Memory B cell (primary cell): ENCODE measurements around the gene SFXN5.

Experiments used
- ATAC-seq: fragments of 150-1000 bp; cut with Tn5 transposase; 2 replicates; pipeline ENCODE4 v1.10.0; 2021; ENCODE audit warnings: low read depth, mild to moderate bottlenecking, moderate library complexity
- DNase-seq, 2 donors: peaks; one replicate each; pipeline ENCODE4 v3.0.0; 2022; ENCODE audit warnings: low spot score in 2 of 2
- H3K27ac Mint-ChIP-seq: one replicate; pipeline ENCODE4 v1.8.0; 2022; ENCODE audit warnings: mild to moderate bottlenecking, moderate library complexity, mixed read lengths
- H3K27me3 Mint-ChIP-seq: one replicate; pipeline ENCODE4 v1.8.0; 2022; ENCODE audit warnings: mixed read lengths
- H3K36me3 Mint-ChIP-seq: one replicate; pipeline ENCODE4 v1.8.0; 2022; ENCODE audit warnings: mild to moderate bottlenecking, mixed read lengths
- H3K4me1 Mint-ChIP-seq: one replicate; pipeline ENCODE4 v1.8.0; 2022; ENCODE audit warnings: mixed read lengths
- H3K4me3 Mint-ChIP-seq: one replicate; pipeline ENCODE4 v1.8.0; 2022; ENCODE audit warnings: mild to moderate bottlenecking, moderate library complexity, mixed read lengths
- H3K9me3 Mint-ChIP-seq: one replicate; pipeline ENCODE4 v1.8.0; 2022; ENCODE audit warnings: mixed read lengths

The SFXN5 gene

DNA sequence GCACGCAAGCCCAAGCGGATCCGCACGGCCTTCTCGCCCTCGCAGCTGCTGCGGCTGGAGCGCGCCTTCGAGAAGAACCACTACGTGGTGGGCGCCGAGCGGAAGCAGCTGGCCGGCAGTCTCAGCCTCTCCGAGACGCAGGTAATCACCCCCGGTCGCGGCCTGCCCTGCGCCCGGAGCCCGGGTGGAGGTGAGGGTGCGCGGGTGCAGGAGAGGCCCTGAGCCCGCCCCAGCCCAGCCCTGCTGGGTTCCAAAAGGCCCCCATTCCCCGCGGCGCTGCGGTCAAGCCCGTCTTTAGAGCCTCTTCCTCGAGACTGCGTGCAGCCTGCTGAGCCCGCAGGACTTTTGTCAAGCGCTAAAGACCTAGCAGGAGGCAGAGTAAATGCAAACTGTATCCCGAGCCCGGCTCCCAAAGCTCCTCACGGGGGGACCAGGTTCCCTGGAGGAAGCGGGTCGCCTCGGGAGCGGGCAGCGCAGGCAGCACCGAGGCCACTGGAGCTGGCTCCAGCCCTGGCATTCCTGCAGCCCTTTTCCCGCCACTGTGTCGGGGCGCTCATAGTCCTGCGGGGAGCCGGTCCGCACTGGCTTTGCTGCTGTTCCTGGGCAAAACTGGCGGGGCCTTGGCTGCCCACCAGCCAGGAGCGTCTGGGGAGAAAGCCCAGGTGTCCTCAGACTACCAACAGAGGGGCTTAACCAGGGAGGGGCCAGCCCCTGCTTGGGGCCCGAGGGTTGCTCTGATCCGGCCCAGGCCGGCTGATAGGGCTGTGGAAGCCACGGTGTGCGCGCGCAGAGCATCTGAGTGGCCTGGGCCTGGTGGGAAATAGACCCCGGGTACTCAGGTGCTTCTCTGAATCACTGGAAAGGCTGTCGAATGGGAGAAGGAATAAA is 146.9 kb downstream of the SFXN5 start:
- peaks cover 4% of the 10 kb centered on the region for H3K4me1 Mint-ChIP-seq
- peaks cover 21% of the 10 kb centered on the region for H3K27me3 Mint-ChIP-seq
- DNase-seq (no peak), ATAC-seq (peak; percentile 26)
- H3K36me3 Mint-ChIP-seq, result no peaks in the 10 kb centered on the region
- no peaks in the 10 kb centered on the region for H3K9me3 Mint-ChIP-seq
- no peak overlapping the region for H3K27ac Mint-ChIP-seq
- H3K4me3 Mint-ChIP-seq, result no peak overlapping the region

DNA sequence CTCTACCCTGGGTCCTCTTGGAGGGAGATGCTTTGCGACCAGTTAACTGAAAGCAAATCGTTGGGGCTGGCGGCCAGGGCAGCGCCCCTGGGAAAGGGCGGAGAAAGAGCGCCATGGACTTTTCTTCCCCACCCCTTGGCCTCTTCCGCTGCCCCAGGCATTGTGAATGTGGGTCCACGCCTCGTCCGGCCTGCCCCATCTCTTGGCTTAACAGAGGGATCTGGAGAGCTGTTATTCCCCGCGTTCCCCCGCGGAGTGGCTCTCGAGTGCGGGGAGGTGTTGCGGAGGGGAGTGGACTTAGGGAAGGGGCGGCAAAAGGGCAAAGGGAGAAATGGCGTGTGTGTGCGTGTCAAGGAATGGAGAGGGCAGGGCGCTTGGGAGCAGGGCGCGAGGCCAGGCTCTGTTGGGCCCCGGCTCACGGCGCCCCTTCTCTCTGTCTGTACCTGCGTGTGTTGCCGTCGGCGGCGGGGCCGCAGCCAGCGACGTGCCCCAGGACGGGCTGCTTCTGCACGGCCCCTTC is 147.6 kb downstream of the SFXN5 start:
- ATAC-seq (no peak), DNase-seq (no peak)
- Mint-ChIP-seq H3K27ac (no peak overlapping the region), H3K4me3 (no peak overlapping the region), H3K27me3 (peaks cover 21% of the 10 kb centered on the region), H3K36me3 (no peaks in the 10 kb centered on the region), H3K4me1 (peaks cover 4% of the 10 kb centered on the region), H3K9me3 (no peaks in the 10 kb centered on the region)

DNA sequence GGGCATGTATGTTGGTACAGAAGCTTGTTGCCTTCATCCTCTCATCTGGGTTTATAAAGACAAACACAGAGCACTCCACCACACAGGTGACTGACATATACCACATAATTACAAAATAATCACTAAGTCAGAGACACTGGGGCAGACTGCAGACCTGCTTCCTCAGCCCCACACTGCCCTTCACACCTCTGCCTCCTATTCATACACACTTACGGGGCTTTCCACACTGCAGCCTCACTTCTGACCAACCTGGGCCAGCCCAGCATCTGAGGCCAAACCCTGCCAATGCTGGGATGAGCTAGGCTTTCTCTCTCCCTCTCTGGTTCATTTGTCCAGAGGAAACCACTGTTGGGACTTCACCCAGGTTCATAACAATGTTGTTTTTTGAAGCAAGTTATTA is 149.7 kb downstream of the SFXN5 start:
- Mint-ChIP-seq H3K4me3 (no peak overlapping the region), H3K4me1 (peaks cover 10% of the 10 kb centered on the region), H3K36me3 (no peaks in the 10 kb centered on the region), H3K27ac (no peak overlapping the region), H3K9me3 (no peaks in the 10 kb centered on the region), H3K27me3 (peaks cover 25% of the 10 kb centered on the region)
- DNase-seq (no peak), ATAC-seq (no peak)

DNA sequence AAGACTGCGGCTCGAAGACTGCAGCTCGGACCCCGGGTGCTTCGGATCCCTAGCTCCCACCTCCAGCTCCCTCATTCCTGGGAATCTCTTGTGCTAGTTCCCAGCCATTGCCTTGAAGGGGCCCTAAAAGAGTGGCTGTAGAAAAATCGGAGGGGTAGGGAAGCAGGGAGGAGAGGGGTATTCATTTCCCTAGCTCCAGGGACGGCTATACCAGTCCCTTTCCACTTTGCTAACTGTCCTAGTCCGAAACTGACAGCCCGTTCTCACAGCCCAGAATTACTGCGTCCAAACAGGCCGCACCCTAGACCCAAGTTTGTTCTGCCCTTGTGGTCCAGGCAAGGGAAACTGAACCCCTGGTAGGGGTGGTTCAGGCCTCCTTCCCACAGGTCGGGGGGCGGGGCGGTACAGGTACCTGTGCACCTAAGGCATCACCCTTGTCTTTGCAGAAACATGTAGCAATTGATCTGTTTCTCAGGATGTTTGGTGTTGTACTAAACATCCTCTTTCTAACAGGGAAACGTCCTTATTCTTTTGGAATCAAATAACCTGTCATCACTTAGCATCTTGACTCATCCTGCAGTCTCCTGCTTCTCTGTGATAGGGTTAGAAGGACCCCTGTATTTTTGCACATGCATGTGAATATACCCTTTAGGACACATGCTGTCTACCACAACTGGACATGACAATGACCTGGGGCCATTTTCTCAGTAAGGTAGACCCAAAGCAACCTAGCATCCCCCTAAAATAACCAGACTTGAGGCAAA is 150.2 kb downstream of the SFXN5 start:
- Mint-ChIP-seq H3K9me3 (no peaks in the 10 kb centered on the region), H3K36me3 (no peaks in the 10 kb centered on the region), H3K27me3 (peaks cover 26% of the 10 kb centered on the region), H3K4me1 (peaks cover 11% of the 10 kb centered on the region), H3K27ac (no peak overlapping the region), H3K4me3 (no peak overlapping the region)
- DNase-seq (no peak), ATAC-seq (no peak)

DNA sequence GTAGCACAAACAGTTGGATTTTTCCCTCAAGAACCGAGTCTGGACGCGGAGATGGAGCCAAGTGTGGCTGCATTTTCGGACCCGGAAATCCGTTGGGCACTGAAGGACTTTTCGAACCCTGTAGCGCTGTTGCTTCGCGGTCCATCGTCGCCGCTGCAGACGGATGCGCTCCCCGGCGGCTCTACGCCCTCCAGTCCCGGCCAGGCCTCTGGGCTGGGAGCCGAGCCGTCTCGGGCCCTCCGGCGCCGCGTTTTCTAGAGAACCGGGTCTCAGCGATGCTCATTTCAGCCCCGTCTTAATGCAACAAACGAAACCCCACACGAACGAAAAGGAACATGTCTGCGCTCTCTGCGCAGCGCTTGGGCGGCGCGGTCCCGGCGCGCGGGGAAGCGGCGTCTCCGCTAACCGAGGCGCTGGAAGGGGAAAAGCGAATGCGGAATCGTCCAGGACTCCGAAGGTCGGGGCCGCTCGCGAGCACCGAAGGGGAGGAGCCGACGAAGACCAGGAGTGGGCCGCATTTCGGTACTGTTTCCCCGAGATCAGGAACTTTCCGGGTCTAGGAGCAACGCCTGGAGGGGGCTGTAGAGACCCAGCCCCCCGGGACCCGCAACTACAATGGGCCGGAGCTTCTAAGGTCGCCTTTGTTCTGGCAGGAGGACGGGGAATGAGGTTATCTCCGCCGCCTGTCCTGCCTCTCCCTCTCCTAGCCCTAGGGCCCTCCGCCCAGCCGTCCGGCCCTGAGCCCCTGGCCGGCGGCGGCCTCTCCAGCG is 151.0 kb downstream of the SFXN5 start:
- peak overlapping the region; percentile 69 for H3K4me3 Mint-ChIP-seq
- H3K4me1 Mint-ChIP-seq, result peaks cover 11% of the 10 kb centered on the region
- H3K27ac Mint-ChIP-seq, result no peak overlapping the region
- H3K27me3 Mint-ChIP-seq, result peaks cover 26% of the 10 kb centered on the region
- no peaks in the 10 kb centered on the region for H3K36me3 Mint-ChIP-seq
- DNase-seq (peak in 1 of 2 donors; percentile 42), ATAC-seq (peak; percentile 24)
- no peaks in the 10 kb centered on the region for H3K9me3 Mint-ChIP-seq

DNA sequence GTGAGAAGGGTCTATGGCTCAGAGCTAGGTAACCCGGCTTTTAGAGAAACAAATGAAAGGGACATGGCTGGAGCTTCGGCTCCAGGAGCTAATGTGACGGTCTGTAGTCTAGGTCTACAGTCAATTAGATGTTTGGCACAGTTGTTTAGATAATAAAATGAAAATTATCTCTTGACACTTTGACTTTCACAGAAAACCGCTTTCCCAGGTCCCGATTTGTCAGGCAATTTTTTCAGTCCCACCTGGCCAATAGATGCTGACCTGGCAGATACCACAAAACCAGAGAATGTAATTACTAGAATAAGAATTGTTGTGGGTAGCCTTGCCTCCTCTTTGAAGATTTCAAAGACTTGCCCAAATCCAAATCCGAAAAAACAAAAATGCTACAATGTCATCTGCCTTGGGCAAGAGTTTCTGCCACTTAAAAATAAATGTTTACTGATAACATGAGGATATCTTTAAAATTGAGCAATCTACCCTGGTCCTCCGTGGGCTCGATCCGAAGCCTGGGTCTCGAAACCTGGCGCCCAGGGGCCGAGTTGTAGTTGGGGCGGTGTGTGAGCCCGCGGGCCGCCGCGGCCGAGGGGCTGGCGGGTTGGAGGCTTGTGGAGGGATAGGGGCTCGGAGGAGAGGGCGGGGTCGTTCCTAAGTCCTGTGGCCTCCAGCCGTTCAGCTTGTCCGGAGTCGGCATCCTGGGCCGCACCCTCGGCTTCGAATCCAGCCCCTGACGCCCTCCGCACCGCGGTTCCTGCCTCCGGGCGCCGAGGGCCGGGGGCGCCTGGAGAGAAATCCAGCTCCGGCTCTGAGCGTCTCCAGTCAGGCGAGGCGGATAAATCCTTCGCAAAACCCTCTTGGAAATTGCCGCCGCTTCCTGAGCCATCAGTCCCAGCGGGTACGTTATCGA is 151.8 kb downstream of the SFXN5 start:
- H3K36me3 Mint-ChIP-seq, result no peaks in the 10 kb centered on the region
- DNase-seq (no peak), ATAC-seq (no peak)
- no peak overlapping the region for H3K4me3 Mint-ChIP-seq
- H3K9me3 Mint-ChIP-seq, result no peaks in the 10 kb centered on the region
- H3K4me1 Mint-ChIP-seq, result peaks cover 12% of the 10 kb centered on the region
- H3K27ac Mint-ChIP-seq, result no peak overlapping the region
- peaks cover 26% of the 10 kb centered on the region for H3K27me3 Mint-ChIP-seq

DNA sequence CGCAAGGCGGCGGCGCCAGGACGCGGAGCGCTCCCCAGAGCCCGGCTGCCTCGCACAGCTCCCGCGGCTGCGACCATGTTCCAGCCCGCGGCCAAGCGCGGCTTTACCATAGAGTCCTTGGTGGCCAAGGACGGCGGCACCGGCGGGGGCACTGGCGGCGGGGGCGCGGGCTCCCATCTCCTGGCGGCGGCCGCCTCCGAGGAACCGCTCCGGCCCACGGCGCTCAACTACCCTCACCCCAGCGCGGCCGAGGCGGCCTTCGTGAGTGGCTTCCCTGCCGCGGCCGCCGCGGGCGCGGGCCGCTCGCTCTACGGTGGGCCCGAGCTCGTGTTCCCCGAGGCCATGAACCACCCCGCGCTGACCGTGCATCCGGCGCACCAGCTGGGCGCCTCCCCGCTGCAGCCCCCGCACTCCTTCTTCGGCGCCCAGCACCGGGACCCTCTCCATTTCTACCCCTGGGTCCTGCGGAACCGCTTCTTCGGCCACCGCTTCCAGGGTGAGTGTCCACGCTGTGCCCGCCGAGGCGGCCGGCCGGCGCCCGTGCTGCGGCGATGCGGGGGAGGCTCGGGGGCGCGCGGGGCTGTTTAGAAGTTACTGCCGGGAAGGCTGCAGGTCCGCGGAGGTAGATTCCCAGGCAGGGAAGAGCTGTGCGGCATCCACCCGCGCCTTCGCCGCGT is 153.5 kb downstream of the SFXN5 start:
- H3K4me1 Mint-ChIP-seq, result peaks cover 15% of the 10 kb centered on the region
- DNase-seq (no peak), ATAC-seq (peak; percentile 2)
- H3K4me3 Mint-ChIP-seq, result no peak overlapping the region
- H3K27me3 Mint-ChIP-seq, result peaks cover 33% of the 10 kb centered on the region
- no peaks in the 10 kb centered on the region for H3K36me3 Mint-ChIP-seq
- no peaks in the 10 kb centered on the region for H3K9me3 Mint-ChIP-seq
- H3K27ac Mint-ChIP-seq, result no peak overlapping the region

DNA sequence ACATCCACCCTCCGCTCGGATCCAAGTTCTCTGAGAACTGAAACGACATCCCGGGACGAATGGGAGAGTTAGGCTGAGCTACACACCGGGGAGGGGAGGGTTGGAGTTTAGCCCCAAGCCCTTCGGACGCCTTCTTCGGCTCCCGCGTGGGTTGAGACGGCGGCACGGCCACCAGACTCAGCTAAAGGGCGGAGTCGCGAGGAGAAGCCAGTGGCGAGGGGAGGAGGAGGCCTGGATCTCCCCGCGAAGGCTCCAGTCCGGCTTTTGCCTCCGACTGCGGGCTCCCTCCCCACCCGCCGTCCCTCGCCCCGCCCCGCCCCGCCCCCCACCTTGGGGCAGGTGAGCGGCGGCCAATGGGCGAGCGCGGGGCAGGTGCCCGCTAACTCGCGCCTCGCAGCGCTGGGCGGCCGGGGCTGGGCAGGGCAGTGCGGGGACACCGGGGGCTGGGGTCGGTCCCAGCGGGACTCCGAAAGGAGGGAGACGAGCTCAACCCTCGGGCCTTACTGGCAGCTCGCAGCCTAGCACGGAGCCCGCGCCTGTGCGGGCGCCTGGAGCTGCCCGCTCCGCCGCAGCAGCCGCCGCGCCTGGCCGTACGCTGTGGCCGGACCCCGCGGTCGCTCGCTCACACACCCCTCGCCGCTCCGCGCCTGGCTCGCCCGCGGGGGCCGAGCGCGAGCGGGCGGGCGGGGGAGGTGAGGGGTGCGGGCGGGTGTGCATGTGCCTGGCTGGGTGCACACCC is 154.2 kb downstream of the SFXN5 start, which contains the start of gene EMX1:
Gene EMX1 (plus strand): TSS at position 382 of the 739 bp plus-strand sequence. CDS start 334 bp downstream, at position 716.
- Mint-ChIP-seq H3K4me1 (peaks cover 15% of the 10 kb centered on the region), H3K27me3 (peaks cover 27% of the 10 kb centered on the region), H3K9me3 (no peaks in the 10 kb centered on the region), H3K36me3 (no peaks in the 10 kb centered on the region), H3K4me3 (peak within 1 kb of the TSS; percentile 76), H3K27ac (no peak within 1 kb of the TSS)
- peak; percentile 45 for ATAC-seq
- peak; percentile 27 to 57 for DNase-seq

DNA sequence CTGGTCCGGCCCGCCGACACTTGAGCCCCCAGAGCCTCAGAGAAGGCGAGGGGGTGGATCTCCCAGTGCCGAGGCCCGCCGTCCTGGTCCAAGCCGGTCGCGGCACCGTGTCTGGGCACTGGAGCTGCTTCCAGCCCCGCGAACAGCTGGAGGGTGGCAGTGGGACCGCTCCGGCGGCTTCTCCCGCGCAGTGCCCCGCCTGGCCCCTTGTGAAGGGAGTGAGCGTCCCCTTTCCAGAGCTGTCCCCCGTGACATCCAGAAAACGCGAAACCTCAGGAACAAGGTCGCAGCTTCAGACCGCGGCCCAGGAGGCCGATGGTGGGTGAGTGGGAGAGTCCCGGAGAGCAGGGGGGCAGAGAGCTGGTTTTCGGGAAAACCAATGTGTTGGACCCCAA is 154.8 kb downstream of the SFXN5 start:
- Mint-ChIP-seq H3K27ac (no peak overlapping the region), H3K4me3 (peak overlapping the region; percentile 76), H3K36me3 (no peaks in the 10 kb centered on the region), H3K9me3 (no peaks in the 10 kb centered on the region), H3K4me1 (peaks cover 15% of the 10 kb centered on the region), H3K27me3 (peaks cover 26% of the 10 kb centered on the region)
- DNase-seq (peak in 1 of 2 donors; percentile 36), ATAC-seq (no peak)

DNA sequence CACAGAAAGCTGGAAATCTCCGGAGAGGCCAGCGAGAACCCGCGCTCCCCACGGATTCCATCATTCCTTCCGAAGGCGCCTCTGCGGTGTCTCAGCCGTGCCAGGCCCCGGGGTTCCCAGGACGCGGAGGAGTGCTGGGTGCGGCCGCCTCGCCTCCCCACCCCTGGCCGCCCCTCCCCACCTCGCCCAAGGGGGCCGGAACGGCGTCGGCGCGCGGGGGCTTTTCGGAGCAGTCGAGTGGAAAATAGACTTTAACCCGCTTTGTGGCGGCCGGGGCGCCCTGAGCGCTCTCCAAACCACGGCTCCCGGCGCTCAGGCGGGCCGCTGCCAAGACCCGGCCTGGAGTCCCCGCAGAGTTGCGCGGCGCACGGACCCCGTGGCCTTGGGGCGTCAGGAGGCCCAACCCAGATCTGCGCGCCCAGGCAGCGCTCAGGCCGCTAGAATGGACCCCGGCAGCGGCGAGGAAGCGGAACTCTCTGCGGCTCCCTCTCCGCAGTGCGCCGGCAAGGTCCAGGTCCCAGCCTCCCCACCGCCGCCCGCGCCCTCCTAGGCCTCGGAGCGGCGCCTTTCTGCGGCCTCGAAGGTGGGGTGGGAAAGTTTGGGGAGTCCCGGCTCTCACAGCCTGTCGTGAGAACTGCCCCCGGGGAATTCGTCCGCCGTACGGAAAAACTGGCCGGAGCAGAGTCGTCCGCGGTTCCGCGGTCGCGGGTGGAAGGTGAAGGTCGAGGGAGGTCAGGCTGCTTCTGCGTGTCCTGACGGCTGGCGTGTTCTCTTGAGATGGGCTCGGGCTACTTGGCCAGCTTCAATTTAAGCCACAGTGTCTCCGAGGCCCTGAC is 155.4 kb downstream of the SFXN5 start:
- Mint-ChIP-seq H3K27me3 (peaks cover 30% of the 10 kb centered on the region), H3K4me3 (peak overlapping the region; percentile 76), H3K27ac (no peak overlapping the region), H3K9me3 (no peaks in the 10 kb centered on the region), H3K36me3 (no peaks in the 10 kb centered on the region), H3K4me1 (peaks cover 15% of the 10 kb centered on the region)
- DNase-seq, result peak; percentile 36 to 51
- peak; percentile 64 for ATAC-seq

DNA sequence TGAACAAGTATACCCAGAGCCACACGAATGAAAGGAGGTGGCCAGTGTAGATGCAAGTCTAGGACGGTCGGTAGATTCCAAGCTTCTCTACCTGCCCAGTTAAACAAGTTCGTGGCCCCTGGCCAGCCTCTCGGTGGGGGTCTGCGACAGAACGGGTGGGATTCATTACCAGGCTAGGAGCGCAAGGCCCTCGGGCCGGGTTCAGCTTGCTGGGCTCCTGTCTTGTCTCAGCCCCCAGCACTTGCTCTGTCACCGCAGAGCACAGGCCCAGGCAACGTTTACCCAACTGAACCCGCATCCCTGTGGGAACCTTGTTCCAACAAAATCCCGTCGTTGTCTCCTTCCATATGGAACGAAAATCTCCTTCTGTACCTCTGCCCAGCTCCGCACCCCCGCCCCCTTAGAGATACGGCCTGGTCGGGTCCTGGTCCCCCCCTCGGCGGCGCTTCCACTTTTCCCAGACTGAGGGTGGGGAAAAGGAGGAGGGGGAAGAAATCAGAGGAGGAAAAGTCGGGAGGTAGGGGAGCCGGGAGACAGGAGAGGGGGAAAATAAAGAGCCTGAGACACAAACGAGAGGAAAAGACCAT is 156.1 kb downstream of the SFXN5 start:
- H3K4me3 Mint-ChIP-seq, result peak overlapping the region; percentile 65
- H3K36me3 Mint-ChIP-seq, result no peaks in the 10 kb centered on the region
- H3K27ac Mint-ChIP-seq, result no peak overlapping the region
- no peaks in the 10 kb centered on the region for H3K9me3 Mint-ChIP-seq
- H3K4me1 Mint-ChIP-seq, result peaks cover 13% of the 10 kb centered on the region
- DNase-seq, result no peak
- ATAC-seq, result no peak
- peaks cover 28% of the 10 kb centered on the region for H3K27me3 Mint-ChIP-seq
